Measurements from ENCODE around the gene BACH2. TPM values are rescaled to one million over a fixed set of nuclear protein-coding genes. Genes with fewer than 3 reads are reported as not detected.
"Not testable (repeated sequence)": the region's sequence is repeated elsewhere in the genome, so short reads cannot be mapped to it uniquely, and the experiment has no call there.

The BACH2 gene
- total RNA-seq, 4 donors from 2014 or later, result 8.5 to 20.0 (median 13.3) TPM

GRCh38 chr6:90173262-90173925 lies 123.2 kb downstream of the BACH2 start:
- no peak for TF ChIP-seq POLR2A (IDR thresholded peaks at IDR 0.05)
- no peak for TF ChIP-seq EP300 (IDR thresholded peaks at IDR 0.05)
- TF ChIP-seq POLR2AphosphoS5 (IDR thresholded peaks at IDR 0.05), result no peak
- TF ChIP-seq, protein P1, sequence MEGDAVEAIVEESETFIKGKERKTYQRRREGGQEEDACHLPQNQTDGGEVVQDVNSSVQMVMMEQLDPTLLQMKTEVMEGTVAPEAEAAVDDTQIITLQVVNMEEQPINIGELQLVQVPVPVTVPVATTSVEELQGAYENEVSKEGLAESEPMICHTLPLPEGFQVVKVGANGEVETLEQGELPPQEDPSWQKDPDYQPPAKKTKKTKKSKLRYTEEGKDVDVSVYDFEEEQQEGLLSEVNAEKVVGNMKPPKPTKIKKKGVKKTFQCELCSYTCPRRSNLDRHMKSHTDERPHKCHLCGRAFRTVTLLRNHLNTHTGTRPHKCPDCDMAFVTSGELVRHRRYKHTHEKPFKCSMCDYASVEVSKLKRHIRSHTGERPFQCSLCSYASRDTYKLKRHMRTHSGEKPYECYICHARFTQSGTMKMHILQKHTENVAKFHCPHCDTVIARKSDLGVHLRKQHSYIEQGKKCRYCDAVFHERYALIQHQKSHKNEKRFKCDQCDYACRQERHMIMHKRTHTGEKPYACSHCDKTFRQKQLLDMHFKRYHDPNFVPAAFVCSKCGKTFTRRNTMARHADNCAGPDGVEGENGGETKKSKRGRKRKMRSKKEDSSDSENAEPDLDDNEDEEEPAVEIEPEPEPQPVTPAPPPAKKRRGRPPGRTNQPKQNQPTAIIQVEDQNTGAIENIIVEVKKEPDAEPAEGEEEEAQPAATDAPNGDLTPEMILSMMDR (IDR thresholded peaks at IDR 0.05), result no peak
- H3K4me1 ChIP-seq, result peaks cover 24% of the 10 kb centered on the region
- H3K9me3 ChIP-seq, result no peaks in the 10 kb centered on the region
- WGBS, result 77% methylated on average over 3 of the region's 3 CpGs
- no peaks in the 10 kb centered on the region for H3K27me3 ChIP-seq
- DNase-seq (ENCODE audit: low spot score in 2 of 2), result no peak
- H3K4me3 ChIP-seq, result no peak overlapping the region
- H3K27ac ChIP-seq, result no peak overlapping the region
- no peaks in the 10 kb centered on the region for H3K36me3 ChIP-seq

- peaks cover 19% of the 10 kb centered on the region for H3K4me1 ChIP-seq
- no peak overlapping the region for H3K27ac ChIP-seq
- TF ChIP-seq EP300 (IDR thresholded peaks at IDR 0.05), result no peak
- TF ChIP-seq, protein P1 (IDR thresholded peaks at IDR 0.05), result no peak
- no peak for TF ChIP-seq POLR2A (IDR thresholded peaks at IDR 0.05)
- TF ChIP-seq POLR2AphosphoS5 (IDR thresholded peaks at IDR 0.05), result no peak
- no peak for DNase-seq (ENCODE audit: low spot score in 2 of 2)
- no peaks in the 10 kb centered on the region for H3K27me3 ChIP-seq
- H3K36me3 ChIP-seq, result no peaks in the 10 kb centered on the region
- H3K9me3 ChIP-seq, result no peaks in the 10 kb centered on the region
- no peak overlapping the region for H3K4me3 ChIP-seq
Measured at GRCh38 chr6:90170601-90171000, 126.0 kb downstream of the BACH2 start.

- Histone ChIP-seq H3K4me1 (peaks cover 19% of the 10 kb centered on the region), H3K4me3 (no peak overlapping the region), H3K27ac (no peak overlapping the region), H3K36me3 (no peaks in the 10 kb centered on the region), H3K9me3 (no peaks in the 10 kb centered on the region), H3K27me3 (no peaks in the 10 kb centered on the region)
- no peak for DNase-seq (ENCODE audit: low spot score in 2 of 2)
- 46% methylated on average over 4 of the region's 4 CpGs for WGBS
- TF ChIP-seq, protein P1 (IDR thresholded peaks at IDR 0.05), result no peak
- TF ChIP-seq EP300 (IDR thresholded peaks at IDR 0.05) (no peak), POLR2AphosphoS5 (IDR thresholded peaks at IDR 0.05) (no peak), POLR2A (IDR thresholded peaks at IDR 0.05) (no peak)
Measured at GRCh38 chr6:90169374-90169773, 127.3 kb downstream of the BACH2 start.

GRCh38 chr6:90168693-90169131 lies 127.9 kb downstream of the BACH2 start:
- Histone ChIP-seq H3K36me3 (no peaks in the 10 kb centered on the region), H3K27ac (no peak overlapping the region), H3K27me3 (no peaks in the 10 kb centered on the region), H3K4me3 (no peak overlapping the region), H3K9me3 (no peaks in the 10 kb centered on the region), H3K4me1 (peaks cover 19% of the 10 kb centered on the region)
- DNase-seq (ENCODE audit: low spot score in 2 of 2), result no peak
- WGBS, result 28% methylated on average over 4 of the region's 4 CpGs
- TF ChIP-seq EP300 (IDR thresholded peaks at IDR 0.05) (no peak), POLR2AphosphoS5 (IDR thresholded peaks at IDR 0.05) (no peak), POLR2A (IDR thresholded peaks at IDR 0.05) (no peak)
- TF ChIP-seq, protein P1 (IDR thresholded peaks at IDR 0.05), result no peak

- Histone ChIP-seq H3K27me3 (no peaks in the 10 kb centered on the region), H3K9me3 (no peaks in the 10 kb centered on the region), H3K4me1 (peaks cover 19% of the 10 kb centered on the region), H3K4me3 (no peak overlapping the region), H3K27ac (no peak overlapping the region), H3K36me3 (no peaks in the 10 kb centered on the region)
- TF ChIP-seq POLR2A (IDR thresholded peaks at IDR 0.05) (no peak), POLR2AphosphoS5 (IDR thresholded peaks at IDR 0.05) (no peak), EP300 (IDR thresholded peaks at IDR 0.05) (no peak)
- TF ChIP-seq, protein P1 (IDR thresholded peaks at IDR 0.05), result no peak
- no peak for DNase-seq (ENCODE audit: low spot score in 2 of 2)
- WGBS, result 72% methylated on average over 4 of the region's 4 CpGs
Measured at GRCh38 chr6:90167514-90168379, 128.9 kb downstream of the BACH2 start.

- 88% methylated on average over 5 of the region's 7 CpGs for WGBS
- not testable (repeated sequence) for H3K4me3 ChIP-seq; DNase-seq (ENCODE audit: low spot score in 2 of 2)
Measured at GRCh38 chr6:90166155-90166924, 130.3 kb downstream of the BACH2 start.

More at GRCh38 chr6:90166155-90166924, 130.3 kb downstream of the BACH2 start:
- not testable (repeated sequence) for H3K27me3 ChIP-seq, H3K36me3 ChIP-seq, H3K27ac ChIP-seq, H3K9me3 ChIP-seq
- peaks cover 19% of the 10 kb centered on the region for H3K4me1 ChIP-seq
